ENCODE data around the gene SMOC1.

Gene SMOC1

DNA sequence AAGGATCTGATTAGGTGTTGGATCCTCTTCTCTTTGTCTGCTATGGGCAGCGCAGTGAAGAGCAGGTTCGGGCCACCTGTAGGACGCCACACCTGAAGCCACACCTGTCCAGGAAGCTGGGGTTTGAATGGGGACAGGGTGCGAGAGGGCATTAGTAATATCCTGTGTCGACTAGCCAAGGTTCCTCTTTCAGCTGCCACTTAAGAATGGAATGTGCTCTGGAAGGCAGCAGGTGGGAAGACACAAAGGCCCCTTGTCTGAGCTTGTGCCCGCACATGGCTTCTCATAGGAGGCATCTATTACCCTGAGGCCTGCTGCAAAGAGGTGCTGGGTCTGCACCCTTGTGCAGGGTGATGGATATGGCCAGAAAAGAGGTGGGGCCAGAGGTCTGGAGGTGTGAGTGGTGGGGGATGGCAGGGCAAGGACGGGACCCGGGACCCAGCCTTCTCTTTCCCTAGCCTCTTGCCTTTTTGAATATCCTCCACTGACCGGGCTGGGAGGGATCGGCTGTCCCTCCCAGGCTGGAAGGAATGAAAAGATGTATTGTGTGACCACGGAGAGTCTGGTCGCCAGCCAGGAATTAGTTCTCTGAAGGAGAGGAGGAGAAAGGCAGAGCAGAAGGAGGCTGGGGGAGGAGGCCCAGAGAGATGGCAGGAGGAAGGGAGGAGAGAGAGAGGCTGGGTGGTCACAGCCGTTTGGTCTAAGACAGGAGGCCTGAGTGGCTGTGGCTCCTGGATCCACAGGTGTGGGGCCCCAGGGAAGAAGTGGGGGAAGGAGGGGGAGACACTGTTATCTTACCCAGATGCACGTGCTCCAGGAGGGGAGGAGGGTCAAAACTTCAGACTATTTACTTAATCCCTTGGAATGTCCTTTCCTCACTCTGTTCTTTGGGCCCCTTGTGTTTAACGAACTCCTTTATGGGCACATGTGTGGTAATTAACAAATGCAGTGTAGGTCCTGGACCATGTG, 101.5 kb downstream of the SMOC1 start:
- no peaks in the 10 kb centered on the region for H3K9me3 Mint-ChIP-seq
- H3K4me3 Mint-ChIP-seq = no peak overlapping the region
- ATAC-seq (ENCODE audit: low read depth) (no peak), DNase-seq (ENCODE audit: low spot score in 2 of 2) (no peak)
- H3K4me1 Mint-ChIP-seq = no peaks in the 10 kb centered on the region
- peaks cover 7% of the 10 kb centered on the region for H3K27me3 Mint-ChIP-seq
- no peak overlapping the region for H3K27ac Mint-ChIP-seq
- no peaks in the 10 kb centered on the region for H3K36me3 Mint-ChIP-seq

DNA sequence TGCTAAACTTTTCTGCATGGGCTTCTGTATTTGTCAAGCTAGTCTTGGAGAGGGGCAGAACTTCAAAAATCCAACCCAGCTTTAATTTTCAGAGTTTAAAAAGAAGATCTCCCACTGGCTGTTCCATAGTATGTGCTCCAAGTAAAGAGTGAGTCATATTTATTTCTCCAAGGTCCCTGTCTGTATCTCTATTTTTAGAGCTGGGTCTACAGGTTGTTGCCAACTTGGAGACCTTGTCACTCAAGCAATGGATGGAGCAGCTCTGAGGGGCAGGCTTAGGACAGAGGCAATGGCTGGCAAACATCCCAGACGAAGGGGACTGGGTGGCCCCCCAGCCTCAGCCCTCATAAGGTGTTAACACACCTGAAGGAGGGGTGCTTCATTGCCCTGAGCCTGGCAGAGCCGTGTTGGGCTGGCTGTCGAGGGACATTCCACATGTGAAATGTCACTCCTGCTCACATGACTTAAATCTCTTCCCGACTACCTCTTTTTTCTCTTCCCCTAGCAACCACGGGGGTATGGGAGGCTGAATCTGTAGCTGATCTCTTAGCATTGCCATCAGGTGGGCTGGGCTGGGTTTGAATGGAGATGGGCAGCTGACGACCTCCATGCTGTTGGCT, 103.1 kb downstream of the SMOC1 start:
- no peak for DNase-seq (ENCODE audit: low spot score in 2 of 2)
- Mint-ChIP-seq H3K4me1 (no peaks in the 10 kb centered on the region), H3K4me3 (no peak overlapping the region), H3K36me3 (no peaks in the 10 kb centered on the region), H3K27ac (no peak overlapping the region), H3K9me3 (no peaks in the 10 kb centered on the region), H3K27me3 (peaks cover 7% of the 10 kb centered on the region)
- ATAC-seq (ENCODE audit: low read depth) = no peak

DNA sequence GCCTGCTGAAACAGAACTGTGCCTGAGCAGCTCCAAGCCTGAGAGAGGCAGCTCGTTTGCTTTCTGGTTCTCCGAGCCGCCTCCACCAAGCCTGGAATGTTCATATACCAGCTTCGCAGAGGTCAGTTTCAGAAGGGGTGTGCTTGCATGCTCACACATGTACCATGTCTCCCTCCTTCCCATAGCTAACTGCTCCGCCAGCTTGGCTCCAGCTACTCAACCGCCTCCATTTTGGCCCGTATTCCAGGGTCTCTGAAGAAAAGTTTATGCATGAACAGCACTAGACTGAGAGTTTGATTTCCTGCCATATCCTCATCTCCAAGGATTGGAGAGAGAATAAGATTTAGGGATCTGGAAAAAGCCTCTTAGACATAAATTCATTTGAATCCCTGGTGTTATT, 103.7 kb downstream of the SMOC1 start:
- Mint-ChIP-seq H3K27me3 (peaks cover 7% of the 10 kb centered on the region), H3K27ac (no peak overlapping the region), H3K4me3 (no peak overlapping the region), H3K36me3 (no peaks in the 10 kb centered on the region), H3K4me1 (no peaks in the 10 kb centered on the region), H3K9me3 (no peaks in the 10 kb centered on the region)
- ATAC-seq (ENCODE audit: low read depth) (no peak), DNase-seq (ENCODE audit: low spot score in 2 of 2) (no peak)

DNA sequence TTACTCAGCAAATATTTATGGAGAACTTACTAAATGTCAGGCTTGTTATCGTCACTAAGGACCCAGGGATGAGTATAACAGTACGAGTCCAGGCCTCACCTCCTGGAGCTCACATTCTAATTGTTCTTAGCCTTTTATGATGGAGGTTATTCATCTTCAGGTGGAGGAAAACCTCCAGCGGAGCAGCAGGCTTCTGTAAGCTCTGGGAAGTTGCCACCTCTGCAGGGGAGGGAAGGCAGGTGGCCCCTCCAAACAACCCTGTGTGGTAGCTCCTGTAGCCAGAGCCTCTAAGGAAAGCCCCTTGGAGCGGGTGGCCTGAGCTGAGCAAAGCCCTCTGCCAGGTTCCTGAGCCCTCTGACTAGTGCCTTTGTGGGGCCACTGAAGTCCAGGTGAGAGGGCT, 104.1 kb downstream of the SMOC1 start:
- H3K27me3 Mint-ChIP-seq = peaks cover 7% of the 10 kb centered on the region
- no peak for ATAC-seq (ENCODE audit: low read depth)
- H3K9me3 Mint-ChIP-seq = no peaks in the 10 kb centered on the region
- H3K27ac Mint-ChIP-seq = no peak overlapping the region
- no peak for DNase-seq (ENCODE audit: low spot score in 2 of 2)
- no peaks in the 10 kb centered on the region for H3K36me3 Mint-ChIP-seq
- H3K4me3 Mint-ChIP-seq = no peak overlapping the region
- H3K4me1 Mint-ChIP-seq = no peaks in the 10 kb centered on the region

DNA sequence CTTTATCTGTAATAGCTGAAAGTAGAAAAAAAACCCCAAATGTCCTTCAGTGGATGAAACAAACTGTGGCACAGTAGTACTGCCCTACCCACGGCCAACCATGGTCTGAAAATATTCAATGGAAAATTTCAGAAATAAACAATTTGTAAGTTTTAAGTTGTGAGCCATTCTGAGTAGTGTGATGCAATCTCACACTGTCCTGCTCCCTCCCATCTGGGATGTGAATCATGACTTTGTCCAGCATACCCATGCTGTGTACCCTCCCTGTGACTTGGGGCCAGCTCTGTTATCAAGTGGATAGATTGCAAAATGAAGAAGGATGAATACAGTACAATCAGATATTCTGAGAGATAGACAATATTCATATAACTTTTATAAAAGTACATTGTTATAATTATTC, 106.2 kb downstream of the SMOC1 start:
- Mint-ChIP-seq H3K36me3 (no peaks in the 10 kb centered on the region), H3K9me3 (peaks cover 1% of the 10 kb centered on the region), H3K4me1 (no peaks in the 10 kb centered on the region), H3K27ac (no peak overlapping the region), H3K4me3 (no peak overlapping the region), H3K27me3 (peaks cover 7% of the 10 kb centered on the region)
- DNase-seq (ENCODE audit: low spot score in 2 of 2) (no peak), ATAC-seq (ENCODE audit: low read depth) (no peak)

DNA sequence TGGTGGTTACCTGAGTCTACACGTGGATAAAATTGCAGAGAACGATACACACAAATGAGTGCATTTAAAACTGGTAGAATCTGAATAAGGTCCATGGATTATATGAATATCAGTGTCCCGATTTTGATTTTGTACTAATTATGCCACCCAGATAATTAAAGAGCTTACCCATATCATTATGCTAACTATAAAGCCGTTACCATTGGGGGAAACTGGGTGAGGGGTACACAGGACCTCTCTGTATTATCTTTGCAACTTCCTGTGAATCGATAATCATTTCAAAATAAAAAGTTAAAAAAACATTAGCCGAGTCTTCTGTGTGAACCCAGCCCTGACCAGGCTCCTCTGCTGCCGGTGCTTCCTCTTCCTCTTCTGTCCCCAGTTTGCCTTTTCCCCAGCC, 107.1 kb downstream of the SMOC1 start:
- peaks cover 3% of the 10 kb centered on the region for H3K27me3 Mint-ChIP-seq
- H3K9me3 Mint-ChIP-seq = peaks cover 1% of the 10 kb centered on the region
- ATAC-seq (ENCODE audit: low read depth) (no peak), DNase-seq (ENCODE audit: low spot score in 2 of 2) (no peak)
- no peak overlapping the region for H3K27ac Mint-ChIP-seq
- H3K4me3 Mint-ChIP-seq = no peak overlapping the region
- H3K4me1 Mint-ChIP-seq = no peaks in the 10 kb centered on the region
- no peaks in the 10 kb centered on the region for H3K36me3 Mint-ChIP-seq

DNA sequence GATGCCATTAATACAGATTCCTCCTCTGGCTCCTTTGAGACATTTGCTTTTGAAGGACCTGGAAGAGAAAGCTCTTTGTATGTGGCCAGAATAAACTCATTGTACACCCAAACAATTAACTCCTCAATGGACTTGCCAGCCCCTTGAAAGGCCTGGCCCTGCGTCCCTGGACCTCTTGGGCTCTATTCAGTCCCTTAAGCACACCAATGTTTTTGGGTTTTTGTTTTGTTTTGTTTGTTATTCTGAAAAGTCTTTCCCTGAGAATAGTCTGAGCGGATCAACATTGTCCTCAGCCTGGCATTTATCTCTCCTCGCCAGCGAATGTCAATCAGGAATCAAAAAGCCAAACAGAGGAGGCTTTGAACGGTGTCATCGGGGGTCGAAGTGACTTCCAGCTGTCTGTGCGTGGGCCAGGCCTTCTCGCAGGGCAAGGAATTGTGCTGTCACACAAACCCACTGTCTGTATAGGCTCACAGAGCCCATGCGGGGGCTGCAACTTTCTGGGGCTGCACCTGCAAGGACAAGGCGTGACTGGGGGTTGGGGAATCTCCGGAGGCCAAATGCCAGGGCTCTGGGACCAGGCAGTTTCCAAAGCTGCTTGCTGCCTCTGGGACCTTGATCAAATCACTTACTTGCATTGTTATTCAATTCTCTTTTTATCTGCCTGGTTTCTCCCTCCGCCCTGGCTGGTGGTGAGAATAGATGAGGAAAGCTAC, 108.3 kb downstream of the SMOC1 start:
- H3K9me3 Mint-ChIP-seq = peaks cover 1% of the 10 kb centered on the region
- no peaks in the 10 kb centered on the region for H3K4me1 Mint-ChIP-seq
- ATAC-seq (ENCODE audit: low read depth) = no peak
- H3K27me3 Mint-ChIP-seq = peaks cover 1% of the 10 kb centered on the region
- H3K36me3 Mint-ChIP-seq = no peaks in the 10 kb centered on the region
- H3K27ac Mint-ChIP-seq = no peak overlapping the region
- DNase-seq (ENCODE audit: low spot score in 2 of 2) = no peak
- H3K4me3 Mint-ChIP-seq = no peak overlapping the region

DNA sequence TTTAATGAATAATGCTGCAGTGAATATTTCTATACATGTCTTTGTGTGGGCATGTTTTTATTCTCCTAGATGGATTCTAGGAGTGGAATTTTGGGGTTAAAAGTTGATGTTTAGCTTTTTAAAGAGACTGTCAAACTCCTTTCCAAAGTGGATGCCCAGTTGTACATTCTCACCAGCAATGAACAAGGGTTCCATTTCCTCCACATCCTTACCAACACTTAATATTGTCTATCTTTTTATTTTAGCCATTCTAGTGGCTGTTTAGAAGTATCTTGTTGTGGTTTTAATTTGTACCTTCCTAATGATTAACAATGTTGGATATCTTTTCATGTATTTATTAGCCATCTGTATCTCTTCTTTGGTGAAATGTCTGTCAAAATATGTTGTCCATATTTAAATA, 109.8 kb downstream of the SMOC1 start:
- no peak overlapping the region for H3K4me3 Mint-ChIP-seq

DNA sequence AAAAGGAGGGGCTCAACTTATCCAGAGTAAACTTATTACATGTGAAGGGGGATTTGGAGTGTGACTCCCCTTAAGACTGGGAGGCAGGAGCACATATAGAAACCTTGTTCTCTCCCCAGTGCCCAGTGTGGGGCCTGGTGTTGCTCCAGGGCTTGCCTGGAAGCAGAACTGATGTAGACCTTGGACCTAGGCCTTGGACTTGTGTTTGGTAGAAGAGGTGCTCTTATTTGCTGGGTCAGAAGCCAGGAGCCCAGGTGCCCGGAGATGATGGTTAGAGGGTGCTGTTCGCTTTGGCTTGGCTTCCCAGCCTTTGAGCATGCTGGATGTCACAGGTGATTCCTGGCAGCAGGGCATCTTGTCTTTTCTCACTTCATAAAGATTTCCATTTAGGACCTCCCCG, 110.4 kb downstream of the SMOC1 start:
- peaks cover 7% of the 10 kb centered on the region for H3K27me3 Mint-ChIP-seq
- no peak for DNase-seq (ENCODE audit: low spot score in 2 of 2)
- no peak overlapping the region for H3K4me3 Mint-ChIP-seq
- H3K4me1 Mint-ChIP-seq = no peaks in the 10 kb centered on the region
- ATAC-seq (ENCODE audit: low read depth) = no peak
- H3K9me3 Mint-ChIP-seq = peaks cover 1% of the 10 kb centered on the region
- H3K36me3 Mint-ChIP-seq = no peaks in the 10 kb centered on the region
- no peak overlapping the region for H3K27ac Mint-ChIP-seq

More for the DNA sequence above, 109.8 kb downstream of the SMOC1 start:
- DNase-seq (ENCODE audit: low spot score in 2 of 2) = no peak
- Mint-ChIP-seq H3K9me3 (peaks cover 1% of the 10 kb centered on the region), H3K4me1 (no peaks in the 10 kb centered on the region), H3K27me3 (peaks cover 7% of the 10 kb centered on the region), H3K36me3 (no peaks in the 10 kb centered on the region), H3K27ac (no peak overlapping the region)
- no peak for ATAC-seq (ENCODE audit: low read depth)

DNA sequence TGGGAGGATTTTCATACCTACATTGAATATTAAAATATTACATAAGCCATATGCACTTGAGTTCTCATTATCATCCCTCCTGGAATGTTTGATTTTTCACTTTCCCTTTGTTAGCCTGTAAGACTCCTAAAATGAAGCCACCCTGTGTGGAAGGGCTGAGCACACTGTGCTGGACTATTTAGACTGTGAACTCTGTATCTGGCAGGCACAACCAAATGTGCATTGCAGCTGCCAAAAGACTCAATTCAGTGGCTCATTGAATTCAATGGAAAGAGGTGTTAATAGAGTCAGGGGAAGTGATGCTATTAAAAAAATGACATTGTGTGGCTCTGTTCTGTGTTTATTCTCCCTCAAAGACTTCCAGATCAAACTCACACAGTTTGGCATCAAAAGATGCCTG, 111.1 kb downstream of the SMOC1 start:
- Mint-ChIP-seq H3K27me3 (peaks cover 7% of the 10 kb centered on the region), H3K9me3 (peaks cover 1% of the 10 kb centered on the region), H3K4me1 (no peaks in the 10 kb centered on the region), H3K36me3 (no peaks in the 10 kb centered on the region), H3K27ac (no peak overlapping the region), H3K4me3 (no peak overlapping the region)
- DNase-seq (ENCODE audit: low spot score in 2 of 2) (no peak), ATAC-seq (ENCODE audit: low read depth) (no peak)

DNA sequence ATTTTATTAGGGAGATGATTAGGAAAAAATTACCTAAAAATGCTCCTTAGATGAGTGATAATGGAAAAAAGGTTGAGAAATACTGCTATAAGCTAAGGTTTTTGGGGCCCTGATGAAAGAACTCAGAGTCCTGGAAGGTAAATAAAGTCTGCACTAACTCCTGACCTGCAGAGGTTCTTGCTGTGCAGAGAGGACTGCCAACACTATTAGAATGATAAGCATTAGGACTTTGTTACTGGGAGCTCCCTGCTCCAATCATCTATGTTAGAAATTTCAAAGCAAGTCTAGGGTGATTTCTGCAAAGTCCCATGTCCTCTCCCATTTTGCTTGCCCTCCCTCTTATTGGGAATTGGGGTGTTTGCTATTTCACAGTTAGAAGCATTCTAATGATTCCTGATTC, 112.2 kb downstream of the SMOC1 start:
- DNase-seq (ENCODE audit: low spot score in 2 of 2) = no peak
- H3K27ac Mint-ChIP-seq = no peak overlapping the region
- no peaks in the 10 kb centered on the region for H3K36me3 Mint-ChIP-seq
- peaks cover 1% of the 10 kb centered on the region for H3K9me3 Mint-ChIP-seq
- no peaks in the 10 kb centered on the region for H3K4me1 Mint-ChIP-seq
- no peak overlapping the region for H3K4me3 Mint-ChIP-seq
- peaks cover 7% of the 10 kb centered on the region for H3K27me3 Mint-ChIP-seq
- ATAC-seq (ENCODE audit: low read depth) = no peak

DNA sequence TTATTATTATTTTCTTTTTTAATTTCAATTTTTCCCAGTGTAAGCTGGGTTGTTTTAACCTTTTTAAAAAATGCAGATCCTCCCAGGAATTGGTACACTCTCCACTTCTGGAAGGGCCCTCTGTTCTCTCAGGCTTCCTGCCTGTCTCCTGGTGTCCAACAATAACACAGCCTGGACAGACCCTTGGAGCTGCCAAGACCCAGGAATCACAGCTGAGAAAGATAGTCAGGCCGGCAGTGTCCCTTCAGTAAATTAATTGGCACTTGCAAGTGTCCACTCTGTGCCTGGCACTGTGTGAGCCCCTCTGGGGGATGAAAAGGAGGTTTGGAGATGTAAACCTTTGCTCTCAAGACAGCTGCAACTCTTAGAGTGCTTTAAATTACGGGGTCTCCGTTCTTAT, 113.3 kb downstream of the SMOC1 start:
- H3K4me1 Mint-ChIP-seq = no peaks in the 10 kb centered on the region
- no peak overlapping the region for H3K27ac Mint-ChIP-seq
- ATAC-seq (ENCODE audit: low read depth) = no peak
- no peaks in the 10 kb centered on the region for H3K36me3 Mint-ChIP-seq
- peaks cover 1% of the 10 kb centered on the region for H3K9me3 Mint-ChIP-seq
- no peak overlapping the region for H3K4me3 Mint-ChIP-seq
- no peak for DNase-seq (ENCODE audit: low spot score in 2 of 2)
- peaks cover 7% of the 10 kb centered on the region for H3K27me3 Mint-ChIP-seq

DNA sequence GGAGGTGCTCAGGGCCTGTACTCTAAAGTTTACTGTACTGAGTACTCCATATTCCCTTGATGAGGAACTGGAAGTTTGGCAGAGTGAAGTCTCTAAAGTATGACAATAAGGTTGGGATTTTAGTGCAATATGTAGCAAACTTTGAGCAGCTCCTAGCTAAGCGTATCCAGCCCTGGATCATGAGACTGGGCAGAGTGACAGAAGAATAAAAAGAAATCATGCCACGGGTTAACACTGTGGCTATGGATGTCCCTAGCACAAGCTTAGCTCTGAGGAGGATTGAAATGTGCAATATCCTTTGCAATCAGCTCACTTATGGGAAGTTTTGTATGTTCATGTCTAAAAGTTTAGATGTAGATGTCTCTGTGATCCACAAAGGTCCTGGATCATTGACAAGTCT, 114.1 kb downstream of the SMOC1 start:
- Mint-ChIP-seq H3K4me1 (no peaks in the 10 kb centered on the region), H3K9me3 (peaks cover 1% of the 10 kb centered on the region), H3K27me3 (peaks cover 7% of the 10 kb centered on the region), H3K4me3 (no peak overlapping the region), H3K36me3 (no peaks in the 10 kb centered on the region), H3K27ac (no peak overlapping the region)
- no peak for ATAC-seq (ENCODE audit: low read depth)
- DNase-seq (ENCODE audit: low spot score in 2 of 2) = no peak

DNA sequence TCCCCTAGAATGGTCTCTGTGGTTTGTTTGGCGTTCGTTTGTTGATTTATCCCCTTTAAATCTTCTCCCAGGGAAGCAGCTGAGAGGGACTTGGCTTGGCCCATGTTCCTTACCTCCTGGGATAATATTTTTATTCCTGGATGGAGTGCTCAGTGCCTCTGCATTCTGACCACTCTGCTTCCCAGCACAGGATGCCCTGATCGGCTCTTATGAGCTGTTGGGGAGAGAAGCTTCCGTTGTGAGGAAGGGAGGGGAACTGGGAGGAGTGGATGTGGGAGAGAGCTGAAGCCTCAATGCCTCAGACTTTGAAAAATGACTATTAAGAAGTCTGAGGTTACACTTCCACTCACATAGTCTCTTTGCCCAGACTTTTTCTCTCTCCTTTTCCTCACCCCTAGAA, 114.8 kb downstream of the SMOC1 start:
- H3K27me3 Mint-ChIP-seq = peaks cover 7% of the 10 kb centered on the region
- H3K4me3 Mint-ChIP-seq = no peak overlapping the region
- no peaks in the 10 kb centered on the region for H3K4me1 Mint-ChIP-seq
- H3K9me3 Mint-ChIP-seq = peaks cover 1% of the 10 kb centered on the region
- no peak overlapping the region for H3K27ac Mint-ChIP-seq
- no peaks in the 10 kb centered on the region for H3K36me3 Mint-ChIP-seq
- no peak for ATAC-seq (ENCODE audit: low read depth)
- DNase-seq (ENCODE audit: low spot score in 2 of 2) = no peak

Data from memory B cell (primary cell).